GM12865 (cell line): Measurements from ENCODE around the gene CXCR2.

ENCODE experiments used
- DNase-seq: peaks from one replicate; pipeline ENCODE4 v3.0.0; 2010; ENCODE audit warnings: low read depth
- H3K4me3 ChIP-seq: 2 replicates; pipeline ENCODE4 v1.5.1; 2011; ENCODE audit warnings: mild to moderate bottlenecking, low read depth, low read length, control low read depth
- TF ChIP-seq, protein P1 (sequence below): IDR thresholded peaks from 2 replicates; pipeline ENCODE4 v1.5.1; 2011; ENCODE audit warnings: low read length, control low read depth, low read depth, inconsistent platforms; ENCODE audit not compliant: insufficient read depth; ENCODE audit errors: missing control alignments

CXCR2 gene

DNA sequence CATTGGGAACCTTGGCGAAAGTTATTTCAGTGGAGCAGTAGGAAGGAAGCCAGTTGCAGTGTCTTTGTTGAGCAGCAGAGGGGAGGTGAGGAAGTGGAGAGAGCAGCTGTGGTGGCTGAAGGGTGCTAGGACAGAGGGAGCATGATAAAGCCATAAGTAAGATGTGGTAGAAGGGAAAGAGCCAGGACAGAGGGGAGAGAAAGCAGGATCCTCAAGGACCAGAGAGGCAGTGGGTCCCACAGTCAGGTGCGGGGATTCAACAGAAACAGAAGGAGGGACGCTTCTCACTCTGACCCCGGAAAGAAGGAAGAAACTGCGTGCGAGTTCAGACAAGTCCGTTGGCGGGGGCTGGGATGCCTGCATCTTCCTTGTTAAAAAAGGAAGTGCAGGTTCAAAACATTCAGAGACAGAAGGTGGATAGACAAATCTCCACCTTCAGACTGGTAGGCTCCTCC lies at the start of gene CXCR2:
Gene CXCR2 (plus strand): TSS at position 403 of the 455 bp plus-strand sequence. CDS start 8,774 bp downstream, outside the sequence.
- TF ChIP-seq, protein P1, sequence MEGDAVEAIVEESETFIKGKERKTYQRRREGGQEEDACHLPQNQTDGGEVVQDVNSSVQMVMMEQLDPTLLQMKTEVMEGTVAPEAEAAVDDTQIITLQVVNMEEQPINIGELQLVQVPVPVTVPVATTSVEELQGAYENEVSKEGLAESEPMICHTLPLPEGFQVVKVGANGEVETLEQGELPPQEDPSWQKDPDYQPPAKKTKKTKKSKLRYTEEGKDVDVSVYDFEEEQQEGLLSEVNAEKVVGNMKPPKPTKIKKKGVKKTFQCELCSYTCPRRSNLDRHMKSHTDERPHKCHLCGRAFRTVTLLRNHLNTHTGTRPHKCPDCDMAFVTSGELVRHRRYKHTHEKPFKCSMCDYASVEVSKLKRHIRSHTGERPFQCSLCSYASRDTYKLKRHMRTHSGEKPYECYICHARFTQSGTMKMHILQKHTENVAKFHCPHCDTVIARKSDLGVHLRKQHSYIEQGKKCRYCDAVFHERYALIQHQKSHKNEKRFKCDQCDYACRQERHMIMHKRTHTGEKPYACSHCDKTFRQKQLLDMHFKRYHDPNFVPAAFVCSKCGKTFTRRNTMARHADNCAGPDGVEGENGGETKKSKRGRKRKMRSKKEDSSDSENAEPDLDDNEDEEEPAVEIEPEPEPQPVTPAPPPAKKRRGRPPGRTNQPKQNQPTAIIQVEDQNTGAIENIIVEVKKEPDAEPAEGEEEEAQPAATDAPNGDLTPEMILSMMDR = peak; percentile 27
- peak within 1 kb of the TSS; percentile 36; the same call in 1 of the 2 replicates for H3K4me3 ChIP-seq
- peak; percentile 40 for DNase-seq

DNA sequence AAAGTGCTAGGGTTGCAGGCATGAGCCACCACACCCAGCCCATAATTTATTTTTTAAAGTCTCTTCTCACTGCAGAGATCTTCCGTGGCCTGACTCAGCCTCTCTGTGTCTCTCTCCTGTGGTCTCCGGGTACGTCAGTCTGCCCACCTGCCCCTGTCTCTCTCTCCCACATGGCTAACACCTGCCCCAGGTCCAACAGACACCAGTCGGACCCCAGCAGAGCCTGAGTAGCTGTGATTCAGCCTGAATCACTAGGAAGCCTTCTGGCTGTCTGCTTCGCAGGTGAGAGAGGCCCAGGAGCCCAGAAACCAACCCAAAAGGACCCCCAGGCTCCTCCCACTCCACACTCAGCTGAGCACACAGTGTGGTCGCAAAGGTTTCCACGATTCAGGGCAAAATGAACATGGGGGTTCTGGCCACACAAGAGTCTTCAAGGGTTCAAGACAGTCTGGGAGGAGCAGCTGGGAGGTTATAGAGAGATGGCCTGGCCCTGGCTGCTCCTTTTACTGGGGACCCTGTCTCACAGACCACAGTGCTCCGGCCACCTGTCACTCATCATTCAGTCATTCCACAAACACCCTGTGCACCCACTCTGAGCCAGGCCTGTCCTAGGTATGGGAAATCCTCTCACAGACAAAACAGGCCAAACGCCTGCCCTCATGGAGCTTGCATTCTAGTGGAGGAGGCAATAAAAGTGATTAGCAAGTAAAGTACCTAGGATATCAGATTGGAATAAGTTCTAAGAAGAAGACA lies 48.2 kb upstream of the CXCR2 start:
- no peak for DNase-seq
- no peak overlapping the region for H3K4me3 ChIP-seq
- TF ChIP-seq, protein P1 = no peak

DNA sequence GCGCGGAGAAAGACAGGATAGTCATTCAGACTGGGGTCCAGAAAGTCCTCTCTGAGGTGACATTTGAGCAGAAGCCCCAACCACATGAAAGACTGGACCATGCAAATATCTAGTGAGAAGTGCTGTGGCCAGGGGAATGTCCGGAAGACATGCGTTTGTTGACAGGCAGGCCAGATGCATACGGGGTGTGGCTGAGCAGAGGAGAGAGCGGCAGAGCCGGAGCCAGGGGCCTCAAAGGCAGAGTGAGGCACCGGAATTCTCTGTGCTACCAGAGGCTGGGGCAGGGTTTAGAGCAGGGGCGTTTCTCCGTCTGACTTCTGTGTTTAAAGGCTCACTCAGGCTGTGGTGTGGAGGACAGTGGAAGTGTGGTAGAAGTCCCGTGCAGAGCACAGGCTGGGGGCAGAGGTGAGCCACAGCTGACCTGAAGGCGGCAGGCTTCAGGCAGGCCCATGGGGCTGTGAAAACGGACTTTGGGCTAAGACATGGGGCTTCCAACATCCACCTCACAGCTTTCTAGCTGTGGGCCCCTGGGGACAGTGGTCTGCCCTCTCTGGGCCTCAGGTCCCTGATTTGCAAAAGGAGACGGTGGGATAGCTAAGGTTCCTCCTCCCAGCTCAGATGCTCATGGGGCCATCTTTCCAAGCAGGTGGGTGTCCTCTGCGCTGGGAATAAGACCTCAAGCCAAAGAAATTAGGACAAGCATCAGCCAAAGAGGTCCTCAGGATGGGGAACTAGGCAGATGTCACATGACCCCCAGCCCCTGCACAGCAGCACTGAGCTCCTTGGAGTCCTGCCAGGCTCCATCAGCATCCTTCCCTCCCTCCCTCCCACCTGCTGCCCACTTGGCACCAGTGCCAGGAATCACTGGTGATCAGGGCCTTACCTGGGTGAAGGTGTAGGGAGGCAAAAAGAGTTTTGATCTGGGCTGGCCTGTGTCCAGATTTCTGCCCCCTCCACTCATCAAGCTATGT lies 45.6 kb upstream of the CXCR2 start:
- H3K4me3 ChIP-seq = no peak overlapping the region
- DNase-seq = peak; percentile 26
- TF ChIP-seq, protein P1 = no peak

DNA sequence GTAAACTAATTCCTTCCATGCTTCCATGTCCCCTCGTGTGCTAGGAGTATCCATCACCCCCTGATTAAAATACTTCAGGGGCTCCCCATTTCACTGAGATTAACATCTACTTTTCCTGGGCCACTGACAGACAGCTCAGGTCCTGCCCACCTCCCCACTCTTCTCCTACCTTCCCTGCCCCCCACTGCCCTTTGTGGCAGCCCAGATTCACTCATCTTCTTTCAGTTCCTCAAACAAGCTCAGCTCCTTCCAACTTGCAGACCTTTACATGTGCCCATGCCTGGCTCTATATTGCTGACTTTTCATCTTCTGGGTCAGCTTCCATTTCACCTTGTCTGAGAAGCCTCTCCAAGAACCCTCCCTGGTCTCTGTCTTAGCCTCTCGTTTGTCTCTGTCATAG lies 44.8 kb upstream of the CXCR2 start:
- DNase-seq = peak; percentile 78
- TF ChIP-seq, protein P1 = no peak
- no peak overlapping the region for H3K4me3 ChIP-seq

DNA sequence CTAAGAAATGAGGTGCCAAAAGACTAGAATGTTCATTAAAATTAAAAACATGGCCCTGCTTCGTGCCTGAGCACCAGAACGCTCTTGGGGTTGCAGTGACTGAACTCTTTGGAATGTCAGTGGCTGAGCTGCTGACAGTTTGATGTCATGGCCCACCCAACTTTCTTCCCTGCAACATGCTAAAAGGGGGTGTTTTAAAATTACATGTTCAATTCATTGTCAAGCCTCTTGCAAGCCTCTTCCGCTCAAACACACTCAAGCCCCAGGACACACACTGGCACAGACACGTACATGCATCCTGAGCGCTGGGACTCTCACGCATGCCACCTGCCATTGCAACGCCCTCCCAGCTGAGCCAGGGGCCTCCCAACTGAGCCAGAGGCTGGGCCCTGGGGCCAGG lies 44.1 kb upstream of the CXCR2 start:
- TF ChIP-seq, protein P1 = no peak
- H3K4me3 ChIP-seq = no peak overlapping the region
- no peak for DNase-seq

DNA sequence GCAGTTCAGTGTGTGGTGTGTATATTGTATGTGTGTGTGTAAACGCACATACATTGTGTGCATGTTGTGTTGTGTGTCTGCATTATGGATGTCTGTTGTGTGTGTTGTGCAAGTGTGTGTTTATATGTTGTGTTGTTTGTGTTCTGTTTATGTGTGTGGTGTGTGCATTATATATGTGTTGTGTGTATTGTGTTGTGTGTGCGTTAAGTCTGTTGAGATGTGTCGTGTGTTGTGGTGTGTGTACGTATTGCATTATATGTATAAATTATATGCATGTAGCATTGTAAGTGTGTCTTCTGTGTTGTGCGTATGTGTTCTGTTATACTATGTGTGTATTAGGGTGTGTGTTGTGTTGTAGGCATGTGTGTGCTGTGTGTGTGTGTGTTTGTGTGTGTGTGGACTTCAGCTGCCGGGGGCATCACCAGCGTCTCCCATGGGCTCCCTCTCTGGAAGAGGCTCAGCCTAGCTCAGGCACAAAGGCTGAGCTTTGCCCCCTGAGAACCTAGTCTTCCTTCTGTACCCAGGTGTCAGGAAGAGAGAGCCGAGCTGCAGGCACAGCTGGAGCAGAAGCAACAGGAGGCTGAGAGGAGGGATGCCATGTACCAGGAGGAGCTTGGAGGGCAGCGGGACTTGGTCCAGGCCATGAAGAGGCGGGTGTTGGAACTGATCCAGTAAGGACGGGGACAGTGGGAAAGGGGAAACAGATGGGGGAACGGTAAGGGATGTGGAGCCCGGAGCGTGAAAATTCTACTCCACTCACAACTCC lies 43.1 kb upstream of the CXCR2 start:
- TF ChIP-seq, protein P1 = no peak
- no peak for DNase-seq
- no peak overlapping the region for H3K4me3 ChIP-seq
